GM03348 (cell line): ENCODE results near the gene TLR8.

Experiments
- DNase-seq: peaks from one replicate; pipeline ENCODE4 v3.0.0; 2012; ENCODE audit warnings: low spot score

TLR8 gene

GRCh38 chrX:12966151-12966550 lies 59.7 kb downstream of the TLR8 start:
- no peak for DNase-seq

- DNase-seq: no peak
Measured at GRCh38 chrX:12967711-12968465, 61.5 kb downstream of the TLR8 start.

- peak; percentile 45 for DNase-seq
Measured at GRCh38 chrX:12970691-12971202, 64.3 kb downstream of the TLR8 start.

- no peak for DNase-seq
Measured at GRCh38 chrX:12971282-12972003, 65.0 kb downstream of the TLR8 start.

- no peak for DNase-seq
Measured at GRCh38 chrX:12972243-12972642, 65.8 kb downstream of the TLR8 start.
